A673 (cell line): Measurements from ENCODE around the gene REV3L. TPM values are rescaled to one million over a fixed set of nuclear protein-coding genes. Genes with fewer than 3 reads are reported as not detected.

ENCODE experiments used
- BruUV-seq: library from RNA; stranded (reverse); fragments of 400-500 nt; replicated peaks from 2 replicates; lab custom pipeline; 2021; lab: Mats Ljungman, UMichigan
- CTCF ChIA-PET: fragments of 300-600 bp; sonication (Branson Sonifier 250); formaldehyde crosslinking; loops from one replicate; lab custom pipeline; 2022; ENCODE audit warnings: antibody characterized with exemption; lab: Charles Lee
- POLR2A ChIA-PET: fragments of 300-600 bp; sonication (Branson Sonifier 250); formaldehyde crosslinking; loops from one replicate; lab custom pipeline; 2022; ENCODE audit warnings: antibody characterized with exemption; ENCODE audit not compliant: low non-redundant PET; lab: Charles Lee
- DNase-seq: peaks from one replicate; pipeline ENCODE4 v3.0.0-alpha.2; 2015; ENCODE audit warnings: low spot score
- H3K27ac ChIP-seq: fragments of 200-600 bp; sonication (generic); 2 replicates; pipeline ENCODE4 v1.5.1; 2016; ENCODE audit warnings: mixed run types, low read depth, mild to moderate bottlenecking, mixed read lengths, antibody characterized with exemption, low read length; ENCODE audit not compliant: poor library complexity, severe bottlenecking
- H3K27me3 ChIP-seq: fragments of 200-600 bp; sonication (generic); replicated peaks from 2 replicates; pipeline ENCODE4 v1.6.1; 2017; ENCODE audit warnings: mixed run types, low read depth, mild to moderate bottlenecking, mixed read lengths, antibody characterized with exemption, low read length; ENCODE audit not compliant: insufficient read depth, poor library complexity
- H3K36me3 ChIP-seq: fragments of 200-600 bp; sonication (generic); 2 replicates; pipeline ENCODE4 v1.6.1; 2016; ENCODE audit warnings: mixed run types, mild to moderate bottlenecking, mixed read lengths, antibody characterized with exemption, low read length; ENCODE audit not compliant: insufficient read depth, poor library complexity, severe bottlenecking
- H3K4me1 ChIP-seq: fragments of 200-600 bp; sonication (generic); 2 replicates; pipeline ENCODE4 v1.6.1; 2017; ENCODE audit warnings: mixed run types, mild to moderate bottlenecking, mixed read lengths, antibody characterized with exemption, low read length; ENCODE audit not compliant: insufficient read depth, poor library complexity, severe bottlenecking
- H3K4me3 ChIP-seq: fragments of 200-600 bp; sonication (generic); 2 replicates; pipeline ENCODE4 v1.5.1; 2016; ENCODE audit warnings: low read depth, mixed run types, mild to moderate bottlenecking, mixed read lengths, low read length; ENCODE audit not compliant: poor library complexity, severe bottlenecking
- H3K9me3 ChIP-seq: fragments of 200-600 bp; sonication (generic); 2 replicates; pipeline ENCODE4 v1.6.1; 2016; ENCODE audit warnings: mixed run types, low read depth, mild to moderate bottlenecking, mixed read lengths, antibody characterized with exemption, low read length; ENCODE audit not compliant: poor library complexity, severe bottlenecking
- CTCF ChIP-seq: fragments of 300-800, 200-600 bp; sonication (generic); conservative IDR thresholded peaks from 2 replicates; pipeline ENCODE4 v1.5.1; 2017; ENCODE audit warnings: low read depth, mild to moderate bottlenecking, antibody characterized with exemption, low read length, moderate library complexity, mixed read lengths
- EZH2 ChIP-seq: fragments of 200-600 bp; sonication (generic); IDR thresholded peaks from 2 replicates; pipeline ENCODE4 v1.6.1; 2017; ENCODE audit warnings: borderline replicate concordance, low read depth, mild to moderate bottlenecking, mixed read lengths, antibody characterized with exemption, low read length; ENCODE audit not compliant: poor library complexity, severe bottlenecking
- intact Hi-C: fragments of 100-400 bp; cut with micrococcal nuclease; formaldehyde crosslinking; loops from one replicate; pipeline ENCODE4 v1.10.0; 2022; ENCODE audit not compliant: unreplicated experiment
- total RNA-seq: library from RNA; stranded (reverse); gene quantifications from 2 replicates; pipeline ENCODE4 v1.2.3, GENCODE V29; 2021

The REV3L gene
- total RNA-seq, 1 experiment from 2014 or later = 24.0 TPM

- no peaks in the 10 kb centered on the region for H3K9me3 ChIP-seq
- no peak overlapping the region for H3K4me3 ChIP-seq
- H3K27me3 ChIP-seq = no peaks in the 10 kb centered on the region
- ChIA-PET POLR2A (no interaction called here), CTCF (no interaction called here)
- H3K36me3 ChIP-seq = no peaks in the 10 kb centered on the region
- DNase-seq = no peak
- H3K27ac ChIP-seq = no peak overlapping the region
- peaks cover 47% of the 10 kb centered on the region for H3K4me1 ChIP-seq
- TF ChIP-seq EZH2 = no peak
- no peak for TF ChIP-seq CTCF
- BruUV-seq = no TSS peak
- intact Hi-C loops = no loop called here
These were observed 16.3 kb upstream of the REV3L start for GRCh38 chr6:111499269-111499793.

- Histone ChIP-seq H3K4me3 (no peak overlapping the region), H3K36me3 (no peaks in the 10 kb centered on the region), H3K9me3 (no peaks in the 10 kb centered on the region), H3K27me3 (no peaks in the 10 kb centered on the region), H3K27ac (no peak overlapping the region), H3K4me1 (peaks cover 26% of the 10 kb centered on the region)
- intact Hi-C loops = no loop called here
- ChIA-PET CTCF (no interaction called here), POLR2A (no interaction called here)
- BruUV-seq = no TSS peak
- no peak for DNase-seq
- TF ChIP-seq EZH2 (no peak), CTCF (no peak)
These were observed 12.1 kb upstream of the REV3L start for GRCh38 chr6:111494951-111495635.

GRCh38 chr6:111492499-111492898, 9.5 kb upstream of the REV3L start:
- no TSS peak for BruUV-seq
- H3K4me1 ChIP-seq = peaks cover 10% of the 10 kb centered on the region
- no peaks in the 10 kb centered on the region for H3K27me3 ChIP-seq
- H3K9me3 ChIP-seq = no peaks in the 10 kb centered on the region
- ChIA-PET POLR2A (no interaction called here), CTCF (no interaction called here)
- TF ChIP-seq EZH2 (no peak), CTCF (no peak)
- H3K27ac ChIP-seq = peak overlapping the region; percentile 41
- no peak overlapping the region for H3K4me3 ChIP-seq
- intact Hi-C loops = no loop called here
- H3K36me3 ChIP-seq = no peaks in the 10 kb centered on the region
- no peak for DNase-seq
